HG03097 (cell line): ENCODE measurements around the gene RBFOX2.
"Not testable (repeated sequence)": the region's sequence is repeated elsewhere in the genome, so short reads cannot be mapped to it uniquely, and the experiment has no call there.

Experiments used
- ATAC-seq: cut with Tn5 transposase; IDR thresholded peaks from one replicate; pipeline ENCODE4 v1.9.1; 2021; ENCODE audit not compliant: unreplicated experiment, low FRiP score

The RBFOX2 gene

DNA sequence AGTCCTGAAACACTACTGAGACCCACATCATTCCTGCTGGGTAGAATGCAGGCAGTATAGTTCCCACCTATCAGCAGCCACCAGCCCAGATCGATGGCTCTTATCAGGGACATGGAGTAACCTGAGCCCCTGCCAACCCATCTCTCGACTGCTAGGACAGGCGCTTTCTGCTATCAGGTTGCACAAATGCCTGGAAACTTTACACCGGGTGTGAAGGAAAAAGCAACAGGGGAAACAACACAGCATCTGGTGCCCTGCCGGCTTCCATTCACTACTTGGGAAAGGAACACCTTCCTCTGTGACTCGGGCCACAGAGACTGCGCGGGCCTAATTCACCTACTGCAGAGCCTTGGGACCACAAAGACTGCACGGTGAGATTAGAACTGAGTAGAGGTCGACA, 18.5 kb downstream of the RBFOX2 start:
- no peak for ATAC-seq

DNA sequence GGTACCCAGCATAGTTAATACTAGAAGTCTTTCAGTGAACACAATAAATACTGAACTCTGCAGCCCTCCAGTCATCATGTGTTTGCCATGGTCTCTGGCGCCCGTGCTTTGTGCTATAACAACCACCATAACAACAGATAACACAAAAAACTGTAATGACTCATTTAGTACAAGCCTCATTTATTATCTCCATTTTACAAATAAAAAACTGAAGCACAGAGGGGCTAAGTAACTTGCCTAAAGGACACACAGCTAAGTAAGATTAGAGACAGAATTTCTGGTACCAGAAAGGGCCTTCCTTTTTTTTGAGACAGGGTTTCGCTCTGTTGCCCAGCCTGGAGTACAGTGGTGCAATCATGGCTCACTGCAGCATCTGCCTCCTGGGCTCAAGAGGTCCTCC, 19.5 kb downstream of the RBFOX2 start:
- no peak for ATAC-seq

DNA sequence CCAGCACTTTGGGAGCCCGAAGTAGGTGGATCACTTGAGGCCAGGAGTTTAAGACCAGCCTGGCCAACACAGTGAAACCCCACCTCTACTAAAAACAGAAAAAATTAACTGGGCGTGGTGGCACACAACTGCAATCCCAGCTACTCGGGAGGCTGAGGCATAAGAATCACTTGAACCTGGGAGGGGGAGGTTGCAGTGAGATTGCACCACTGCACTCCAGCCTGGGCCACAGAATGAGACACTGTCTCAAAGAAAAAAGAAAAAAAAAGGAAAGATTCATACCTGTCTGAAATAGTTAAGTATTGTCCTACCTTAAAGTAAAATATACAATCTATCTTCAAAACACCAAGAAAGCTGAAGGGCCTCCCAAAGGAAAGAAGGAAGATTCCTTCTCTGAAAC, 20.1 kb downstream of the RBFOX2 start:
- no peak for ATAC-seq

DNA sequence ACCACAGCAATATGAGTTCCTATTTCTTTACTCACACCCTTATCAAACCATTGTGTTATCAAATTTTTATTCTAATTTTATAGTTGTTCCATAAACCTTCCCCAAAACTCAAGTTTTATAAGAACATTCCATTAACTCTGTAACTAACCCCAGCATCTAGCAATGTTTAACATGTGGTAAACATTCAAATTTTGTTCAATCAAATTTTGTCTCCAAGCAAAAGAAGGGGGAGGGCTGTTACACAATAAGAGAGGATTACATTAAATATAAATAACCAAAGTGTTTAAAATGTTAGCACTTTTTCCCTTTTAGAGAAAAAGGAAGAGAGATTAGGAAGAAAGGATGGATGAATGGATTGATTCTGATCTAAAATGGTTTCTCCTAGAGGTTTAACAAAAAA, 20.5 kb downstream of the RBFOX2 start:
- ATAC-seq: no peak

GRCh38 chr22:36003972-36004674, 24.5 kb downstream of the RBFOX2 start:
- no peak for ATAC-seq

GRCh38 chr22:36002718-36003260, 25.8 kb downstream of the RBFOX2 start:
- ATAC-seq: no peak

GRCh38 chr22:36002084-36002483, 26.5 kb downstream of the RBFOX2 start:
- no peak for ATAC-seq

DNA sequence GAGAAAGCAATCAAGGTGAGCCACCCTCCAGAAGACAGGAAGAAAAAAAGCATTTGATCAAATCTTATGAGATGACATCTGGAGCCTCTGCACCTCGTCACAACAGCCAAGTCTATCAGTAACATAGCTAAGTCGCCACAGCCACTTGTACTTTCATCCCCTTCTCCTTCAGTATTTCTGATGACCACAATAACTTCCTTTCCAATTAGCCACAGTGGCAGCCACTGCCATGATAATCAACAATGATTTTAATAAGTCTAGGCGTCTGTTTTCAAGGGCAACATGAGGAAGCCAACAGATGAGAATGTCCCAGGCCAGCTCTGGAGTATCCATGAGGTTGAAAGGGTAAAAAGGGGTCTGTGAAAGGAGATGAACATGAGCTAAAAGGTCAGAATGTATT, 29.9 kb downstream of the RBFOX2 start:
- no peak for ATAC-seq

DNA sequence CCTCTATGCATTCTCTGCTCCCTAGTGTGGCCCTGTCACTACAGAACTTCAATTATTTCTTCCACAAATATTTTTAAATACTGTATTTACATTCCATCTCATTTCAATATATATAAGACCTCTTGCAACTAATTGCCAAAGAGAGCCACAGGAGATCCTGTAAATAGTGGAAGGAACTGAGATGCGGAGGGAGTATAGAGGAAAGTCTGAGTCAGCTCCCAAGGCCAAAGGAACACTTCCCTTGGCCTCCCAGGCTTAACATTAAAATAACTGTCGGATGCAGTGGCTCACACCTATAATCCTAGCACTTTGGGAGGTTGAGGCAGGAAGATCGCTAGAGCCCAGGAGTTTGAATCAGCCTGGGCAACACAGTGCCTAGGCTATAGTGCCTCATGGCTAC, 31.2 kb downstream of the RBFOX2 start:
- ATAC-seq: no peak

GRCh38 chr22:35996596-35996995, 32.0 kb downstream of the RBFOX2 start:
- no peak for ATAC-seq

- ATAC-seq: no peak
Observed at GRCh38 chr22:35995772-35996171, 32.9 kb downstream of the RBFOX2 start.

DNA sequence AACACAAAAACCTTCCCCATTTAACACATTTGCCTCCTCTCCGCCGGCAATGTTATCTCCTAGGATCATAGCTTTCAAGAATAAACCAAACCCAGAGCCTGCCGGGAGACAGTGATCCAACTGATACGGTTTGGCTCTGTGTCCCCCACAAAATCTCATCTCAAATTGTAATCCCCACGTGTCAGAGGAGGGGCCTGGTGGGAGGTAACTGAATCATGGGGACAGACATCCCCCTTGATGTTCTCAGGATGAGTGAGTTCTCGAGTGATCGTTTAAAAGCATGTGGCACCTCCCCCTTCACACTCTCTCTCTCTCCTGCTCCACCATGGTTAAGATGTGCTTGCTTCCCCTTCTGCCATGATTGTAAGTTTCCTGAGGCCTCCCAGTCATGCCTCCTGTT, 33.3 kb downstream of the RBFOX2 start:
- no peak for ATAC-seq

DNA sequence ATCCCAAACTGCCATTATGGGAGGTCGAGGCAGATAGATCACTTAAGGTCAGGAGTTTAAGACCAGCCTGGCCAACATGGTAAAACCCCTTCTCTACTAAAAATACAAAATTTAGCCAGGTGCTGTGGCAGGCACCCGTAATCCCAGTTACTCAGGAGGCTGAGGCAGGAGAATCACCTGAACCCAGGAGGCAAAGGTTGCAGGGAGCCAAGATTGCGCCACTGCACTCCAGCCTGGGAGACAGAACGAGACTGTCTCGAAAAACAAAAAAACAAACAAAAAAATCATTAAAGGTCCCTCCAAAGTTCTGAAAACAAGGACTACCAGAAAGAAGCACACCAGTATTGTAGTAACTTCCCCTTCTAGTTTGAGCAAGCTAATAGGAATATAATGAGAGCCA, 34.9 kb downstream of the RBFOX2 start:
- not testable (repeated sequence) for ATAC-seq

GRCh38 chr22:35993048-35993714, 35.4 kb downstream of the RBFOX2 start:
- ATAC-seq: no peak

- no peak for ATAC-seq
Observed at GRCh38 chr22:35991168-35991567, 37.5 kb downstream of the RBFOX2 start.

GRCh38 chr22:35988030-35988429, 40.6 kb downstream of the RBFOX2 start:
- ATAC-seq: no peak

DNA sequence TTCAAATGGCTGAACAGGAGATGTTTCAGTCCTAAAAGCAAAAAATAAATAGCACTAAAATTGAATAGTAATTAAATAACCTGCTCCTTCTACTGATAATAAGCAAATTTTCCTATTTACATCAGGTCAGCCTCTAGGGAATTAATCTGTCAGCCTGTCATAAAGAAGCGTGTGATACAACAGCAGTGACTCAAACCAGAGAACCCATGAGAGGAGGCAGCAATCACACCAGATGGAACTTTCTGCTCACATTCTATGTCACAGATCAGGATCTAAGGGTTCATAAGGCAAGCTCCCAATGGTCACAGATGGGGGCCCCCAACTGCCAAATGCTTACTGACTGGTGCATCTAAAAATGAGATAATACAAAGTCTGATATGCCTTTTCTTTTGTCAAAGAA, 41.1 kb downstream of the RBFOX2 start:
- no peak for ATAC-seq

DNA sequence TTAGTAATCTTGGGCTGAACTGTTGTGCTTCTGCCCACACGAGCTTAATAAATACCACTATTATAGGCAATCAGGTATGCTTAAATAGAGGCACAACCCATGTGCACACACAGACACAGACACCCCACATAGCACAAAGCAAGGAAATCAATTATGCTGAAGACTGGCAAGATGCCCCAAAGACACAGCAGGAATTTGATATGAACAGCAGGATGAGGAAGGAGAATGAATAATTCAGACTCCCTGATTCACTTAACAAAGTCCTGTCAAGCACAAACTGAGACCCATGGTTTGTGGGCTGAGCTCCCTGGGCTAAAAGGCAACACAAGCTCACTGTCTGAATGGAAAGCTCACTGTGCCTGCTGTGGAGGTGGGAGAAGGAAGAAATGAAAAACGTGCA, 42.5 kb downstream of the RBFOX2 start:
- ATAC-seq: no peak

GRCh38 chr22:35985371-35985770, 43.3 kb downstream of the RBFOX2 start:
- no peak for ATAC-seq

DNA sequence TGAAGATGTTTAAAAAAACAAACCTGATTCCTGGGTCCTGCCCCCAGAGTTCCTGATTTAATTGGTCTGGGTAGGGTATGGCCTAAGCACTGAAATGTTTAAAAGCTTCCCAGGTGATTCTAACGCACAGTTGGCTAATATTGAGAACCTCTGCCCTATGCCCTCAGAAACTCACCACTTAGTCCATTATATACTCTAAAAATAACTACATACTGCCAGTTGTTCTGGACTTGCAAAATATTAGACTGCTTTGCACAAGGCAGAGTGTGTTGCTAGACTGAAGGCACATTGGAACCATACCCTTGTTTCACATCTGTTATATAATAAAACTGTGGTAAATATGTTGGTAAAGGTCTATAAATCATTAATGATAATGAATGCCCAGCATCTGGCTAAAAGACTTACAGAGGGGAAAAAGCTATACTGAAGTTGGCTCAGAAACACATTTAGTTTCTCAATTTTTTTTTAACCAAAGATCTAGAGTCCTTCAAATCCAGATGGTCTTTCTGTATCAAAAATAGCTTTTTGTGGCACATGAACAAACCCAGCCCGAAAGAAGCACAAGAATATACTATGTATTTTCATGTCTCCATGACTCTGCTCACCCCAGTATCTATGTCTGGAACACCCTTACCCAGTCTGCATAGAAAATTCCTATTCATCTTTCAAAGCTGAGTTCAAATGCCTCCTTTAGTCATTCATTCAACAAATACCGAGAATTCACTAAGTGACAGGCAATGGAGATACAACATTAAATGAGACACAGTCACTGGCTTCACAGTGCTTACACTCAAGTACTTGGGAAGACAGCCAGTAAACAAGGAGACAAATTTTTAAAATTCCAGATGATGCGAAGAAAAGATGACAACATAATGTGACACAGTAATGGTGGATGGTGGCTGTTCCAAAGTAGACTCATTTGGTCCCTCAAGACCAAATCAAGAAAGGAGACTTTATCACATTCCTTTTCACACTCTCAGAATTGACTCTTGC, 44.1 kb downstream of the RBFOX2 start:
- no peak for ATAC-seq

DNA sequence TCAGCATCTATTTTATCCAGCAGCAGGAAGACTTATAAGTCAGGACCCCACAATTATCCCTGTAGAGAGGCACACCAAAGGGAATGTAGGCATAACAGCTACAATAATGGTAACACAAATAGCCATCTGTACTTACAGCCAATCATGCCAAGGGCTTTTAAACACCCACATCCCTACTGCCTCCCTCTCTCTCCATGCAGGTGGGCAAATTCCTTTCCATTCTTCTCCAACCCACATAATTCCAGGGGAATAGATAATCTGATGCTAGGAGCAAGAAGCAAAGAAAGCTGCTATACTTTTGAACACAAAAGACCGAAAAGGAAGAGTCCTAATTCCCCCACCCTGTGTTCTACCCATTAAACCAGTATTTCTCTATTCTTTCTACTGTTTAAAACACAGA, 46.7 kb downstream of the RBFOX2 start:
- no peak for ATAC-seq
